Measurements from ENCODE around the gene RCOR2. TPM values are rescaled to one million over a fixed set of nuclear protein-coding genes. Genes with fewer than 3 reads are reported as not detected.

The RCOR2 gene
- total and polyA plus RNA-seq, 2 of the 4 experiments (the other 2 are of a cell fraction) = 0.90 to 2.0 TPM

DNA sequence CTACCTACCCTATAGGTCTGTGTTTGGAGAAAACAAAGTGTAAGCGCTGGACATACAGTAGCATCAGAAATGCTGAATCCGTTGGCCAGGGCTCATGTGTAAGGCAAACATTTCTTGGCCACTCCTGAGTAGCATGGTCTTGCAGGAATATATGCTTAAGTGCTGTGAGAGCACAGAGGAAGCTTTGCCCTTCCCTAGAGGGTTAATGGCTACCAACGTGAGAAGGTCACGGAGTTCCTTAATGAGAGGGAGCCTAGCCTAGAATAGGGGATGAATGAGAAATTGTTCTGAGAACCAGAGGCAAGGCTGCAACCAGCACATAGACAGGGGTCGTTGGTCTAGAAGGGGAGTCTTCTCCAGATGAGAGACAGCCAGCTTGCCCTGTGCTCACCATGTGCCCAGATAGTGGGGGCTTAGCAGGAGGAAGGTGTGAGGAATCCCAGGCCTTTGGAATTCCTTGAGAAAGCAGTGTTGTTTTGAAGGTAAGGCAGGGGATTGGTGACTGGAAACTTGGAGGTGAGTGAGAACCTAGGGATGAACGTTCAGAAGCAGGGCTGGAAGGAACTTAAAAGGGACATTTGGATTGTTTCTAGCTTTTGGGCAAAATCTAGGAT lies 29.5 kb downstream of the RCOR2 start:
- Histone ChIP-seq H3K4me1 (ENCODE audit: control insufficient read depth, insufficient read depth, low read length) (peaks cover 11% of the 10 kb centered on the region), H3K9me1 (ENCODE audit: insufficient read depth, low read length) (peaks cover 37% of the 10 kb centered on the region), H2AK5ac (ENCODE audit: low read depth, low read length) (no peak overlapping the region), H3K14ac (replicated peaks; ENCODE audit: low read depth, low read length) (0 out of 2 replicates have a peak overlapping the region, but pooled peaks have one; percentile 7), H3K79me1 (ENCODE audit: low read depth in 1 of 2, low read length in 2 of 2) (peaks cover 53 to 89% of the 10 kb centered on the region in 2 experiments), H4K91ac (ENCODE audit: insufficient read depth, low read depth, low read length) (no peak overlapping the region), H2BK15ac (ENCODE audit: low read depth, low read length) (no peak overlapping the region), H3K27me3 (ENCODE audit: control insufficient read depth, insufficient read depth, low read length) (no peaks in the 10 kb centered on the region), H3K4me2 (ENCODE audit: low read depth, low read length) (no peak overlapping the region), H3K18ac (ENCODE audit: low read depth, low read length) (no peak overlapping the region), H4K20me1 (ENCODE audit: insufficient read depth, low read length) (peaks cover 88% of the 10 kb centered on the region), H3K36me3 (ENCODE audit: control insufficient read depth, insufficient read depth, low read length) (peaks cover 5% of the 10 kb centered on the region; the same call in 1 of the 2 replicates), H4K5ac (ENCODE audit: low read depth, low read length) (no peak overlapping the region), H2AK9ac (replicated peaks; ENCODE audit: low read depth, low read length, poor library complexity) (no peak overlapping the region), H3K9ac (ENCODE audit: low read depth, low read length) (no peak overlapping the region), H4K8ac (ENCODE audit: low read depth in 2 of 2, low read length in 2 of 2) (no peak overlapping the region), H2AFZ (replicated peaks; ENCODE audit: low read length, poor library complexity) (peak overlapping the region; percentile 17), H3K9me3 (ENCODE audit: control insufficient read depth, insufficient read depth, low read length) (no peaks in the 10 kb centered on the region), H3K23ac (ENCODE audit: low read depth, low read length) (peak overlapping the region; percentile 26; the same call in 1 of the 2 replicates), H3K4me3 (ENCODE audit: insufficient read depth, low read depth, low read length) (no peak overlapping the region), H3K56ac (ENCODE audit: extremely low read depth, insufficient read depth, low read length) (no peak overlapping the region), H3K27ac (ENCODE audit: insufficient read depth, low read length) (no peak overlapping the region), H3K4ac (ENCODE audit: low read depth, low read length) (no peak overlapping the region), H2BK20ac (ENCODE audit: low read depth, low read length) (no peak overlapping the region), H2BK5ac (ENCODE audit: low read depth, low read length, poor library complexity, severe bottlenecking) (no peak overlapping the region), H2BK120ac (ENCODE audit: low read depth, low read length) (no peak overlapping the region)
- dilution Hi-C loops (cut with HindIII; ENCODE audit: low sequenced_read_pairs, unreplicated experiment) = no loop called here
- in situ Hi-C loops (cut with MboI; ENCODE audit: low sequenced_read_pairs) = no loop called here
- intact Hi-C loops (cut with micrococcal nuclease) = no loop called here
- BruUV-seq (replicated peaks) = no TSS peak
- POLR2A ChIA-PET (ENCODE audit: unreplicated experiment) = no interaction called here
- TF ChIP-seq RAD21 (IDR thresholded peaks at IDR 0.05; ENCODE audit: low read length) (no peak), RCOR1 (IDR thresholded peaks at IDR 0.05; ENCODE audit: insufficient replicate concordance, low read length) (no peak), SMC3 (IDR thresholded peaks at IDR 0.05; ENCODE audit: low read depth, low read length) (no peak), MAZ (IDR thresholded peaks at IDR 0.05; ENCODE audit: borderline replicate concordance, low read depth, low read length) (no peak)
- TF ChIP-seq, protein P1, sequence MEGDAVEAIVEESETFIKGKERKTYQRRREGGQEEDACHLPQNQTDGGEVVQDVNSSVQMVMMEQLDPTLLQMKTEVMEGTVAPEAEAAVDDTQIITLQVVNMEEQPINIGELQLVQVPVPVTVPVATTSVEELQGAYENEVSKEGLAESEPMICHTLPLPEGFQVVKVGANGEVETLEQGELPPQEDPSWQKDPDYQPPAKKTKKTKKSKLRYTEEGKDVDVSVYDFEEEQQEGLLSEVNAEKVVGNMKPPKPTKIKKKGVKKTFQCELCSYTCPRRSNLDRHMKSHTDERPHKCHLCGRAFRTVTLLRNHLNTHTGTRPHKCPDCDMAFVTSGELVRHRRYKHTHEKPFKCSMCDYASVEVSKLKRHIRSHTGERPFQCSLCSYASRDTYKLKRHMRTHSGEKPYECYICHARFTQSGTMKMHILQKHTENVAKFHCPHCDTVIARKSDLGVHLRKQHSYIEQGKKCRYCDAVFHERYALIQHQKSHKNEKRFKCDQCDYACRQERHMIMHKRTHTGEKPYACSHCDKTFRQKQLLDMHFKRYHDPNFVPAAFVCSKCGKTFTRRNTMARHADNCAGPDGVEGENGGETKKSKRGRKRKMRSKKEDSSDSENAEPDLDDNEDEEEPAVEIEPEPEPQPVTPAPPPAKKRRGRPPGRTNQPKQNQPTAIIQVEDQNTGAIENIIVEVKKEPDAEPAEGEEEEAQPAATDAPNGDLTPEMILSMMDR (conservative IDR thresholded peaks at IDR 0.05; ENCODE audit: low read depth, low read length) = no peak
- DNase-seq = no peak
- WGBS, 2 experiments (ENCODE audit: extremely low coverage in 2 of 2, insufficient read length in 1 of 2) = 7% methylated on average over 2 of the region's 6 CpGs; no CpG with 5 or more reads in 1 of the 2 experiments
- ATAC-seq (ENCODE audit: low read depth) = no peak
- CTCF ChIA-PET = no interaction called here
